Lung (tissue), 12 donors: ENCODE measurements around the gene HMGCS2. TPM values are rescaled to one million over a fixed set of nuclear protein-coding genes. Genes with fewer than 3 reads are reported as not detected.

ENCODE experiments used
- ATAC-seq: fragments of 200-7000 bp; cut with Tn5 transposase; one replicate; pipeline ENCODE4 v1.9.1; 2020; ENCODE audit warnings: moderate number of reproducible peaks; ENCODE audit not compliant: insufficient read depth, low FRiP score
- DNase-seq, 3 donors: peaks; one replicate each; pipeline ENCODE4 v3.0.0-alpha.2; 2013 to 2017
- H3K27ac ChIP-seq, 2 donors: one replicate each; pipeline ENCODE4 v1.5.1; 2013; ENCODE audit warnings: mild to moderate bottlenecking in 2 of 2, moderate library complexity in 2 of 2, control low read depth in 1 of 2, inconsistent platforms in 1 of 2, low read depth in 1 of 2, low read length in 1 of 2
- H3K27me3 ChIP-seq, 3 donors: one replicate each; pipeline ENCODE4 v1.5.1; 2013; ENCODE audit warnings: low read length in 2 of 3; ENCODE audit not compliant: control insufficient read depth in 3 of 3, insufficient read depth in 3 of 3
- H3K36me3 ChIP-seq, 4 donors: one replicate each; pipeline ENCODE4 v1.5.1; 2013; ENCODE audit warnings: low read length in 4 of 4, mild to moderate bottlenecking in 1 of 4, moderate library complexity in 1 of 4; ENCODE audit not compliant: control insufficient read depth in 4 of 4, insufficient read depth in 4 of 4
- H3K4me1 ChIP-seq, 5 donors: one replicate each; pipeline ENCODE4 v1.5.1; 2013; ENCODE audit warnings: low read length in 5 of 5, mild to moderate bottlenecking in 2 of 5, moderate library complexity in 1 of 5; ENCODE audit not compliant: control insufficient read depth in 5 of 5, insufficient read depth in 5 of 5
- H3K4me3 ChIP-seq: one replicate; pipeline ENCODE4 v1.5.1; 2013; ENCODE audit warnings: mild to moderate bottlenecking, control low read depth, moderate library complexity
- H3K9ac ChIP-seq, 2 donors: one replicate each; pipeline ENCODE4 v1.5.1; 2013; ENCODE audit warnings: low read length in 2 of 2, control low read depth in 1 of 2; ENCODE audit not compliant: insufficient read depth in 1 of 2
- H3K9me3 ChIP-seq, 4 donors: one replicate each; pipeline ENCODE4 v1.5.1; 2013; ENCODE audit warnings: low read length in 3 of 4, mild to moderate bottlenecking in 1 of 4, moderate library complexity in 1 of 4; ENCODE audit not compliant: control insufficient read depth in 4 of 4, insufficient read depth in 3 of 4
- WGBS, 2 donors: extraction: QIAGEN DNeasy Blood & Tissue Kit; methylation state at CpG; one replicate each; pipeline ENCODE4 v1.1.7; 2013; 5-methylcytosine and 5-hydroxymethylcytosine counted together
- polyA plus RNA-seq, 2 donors: library from polyadenylated mRNA; stranded (reverse); fragments of 200-250 nt; gene quantifications; one replicate each; pipeline ENCODE4 v1.2.1, GENCODE V29; 2013
- total RNA-seq, 2 donors: library from RNA; depleted of rRNA in 1 of 2; stranded (reverse); fragments of >200 nt in 1 of 2; gene quantifications; one replicate each; pipeline ENCODE4 v1.2.1, GENCODE V29; 2014 to 2021
- TF ChIP-seq, protein P1 (sequence below): IDR thresholded peaks from 2 replicates; pipeline ENCODE4 v1.5.1; 2012; ENCODE audit warnings: mild to moderate bottlenecking; ENCODE audit errors: control extremely low read depth, extremely low read depth
- donor health status: control.
- donor health status: control.
- donor health status: Bipolar disorder and iron deficiency.
- donor health status: healthy.
- donor health status: DM: yes; HTN: yes; CAD: no.

The HMGCS2 gene
- total and polyA plus RNA-seq, 4 donors: 0.28 to 4.2 (median 0.52) TPM; not detected in 1

DNA sequence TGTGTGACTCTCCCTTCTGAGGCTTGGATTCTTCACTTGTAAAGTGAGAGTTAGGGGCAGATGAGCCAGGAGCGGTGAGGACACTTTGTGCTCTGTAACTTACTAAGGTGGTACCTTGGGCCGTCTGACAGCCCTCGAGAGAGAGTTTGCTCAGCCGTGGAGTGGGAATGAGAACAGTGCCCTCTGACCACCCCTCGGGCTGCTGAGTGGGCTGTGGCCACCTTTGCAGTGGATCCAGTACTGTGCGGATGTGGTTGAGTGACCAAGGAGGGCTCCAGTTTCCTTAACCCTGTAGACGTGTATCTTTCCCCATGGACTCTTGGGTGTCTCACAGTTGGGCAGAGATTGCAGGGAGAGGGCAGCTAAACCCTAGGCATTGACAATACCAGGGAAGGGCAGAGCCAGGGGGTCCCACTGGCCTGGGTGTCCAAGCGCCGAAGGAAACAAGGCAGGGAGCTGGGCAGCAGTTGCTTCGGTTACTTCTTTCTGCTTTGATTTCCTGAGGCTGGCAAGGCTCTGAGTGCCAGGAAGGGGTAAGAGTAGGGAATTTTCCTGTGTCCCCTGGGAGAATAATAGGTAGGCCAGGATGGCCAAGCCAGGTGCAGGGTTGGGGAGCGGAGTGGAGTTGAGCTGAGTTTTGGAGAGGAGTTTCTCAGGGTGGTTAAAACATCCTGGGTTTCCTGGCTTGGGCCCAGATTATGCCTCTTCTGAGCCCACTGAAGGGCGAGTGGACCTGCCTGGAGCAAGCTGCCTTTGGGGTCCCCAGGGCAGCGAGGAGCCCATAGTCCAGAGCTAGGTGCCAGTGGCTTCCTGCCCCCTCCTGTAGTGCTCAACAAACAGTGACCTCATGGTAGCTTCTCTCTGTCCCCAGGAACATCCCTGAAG lies 27.6 kb downstream of the HMGCS2 start:
- Histone ChIP-seq H3K36me3 (peaks cover 0 to 17% (median 7%) of the 10 kb centered on the region in 4 donors), H3K4me3 (no peak overlapping the region), H3K27ac (no peak overlapping the region), H3K4me1 (peaks cover 0 to 8% (median 3%) of the 10 kb centered on the region in 5 donors), H3K9ac (no peak overlapping the region), H3K9me3 (no peaks in the 10 kb centered on the region), H3K27me3 (no peaks in the 10 kb centered on the region)
- WGBS, 2 donors: 90 to 95% methylated on average over 13 of the region's 13 CpGs
- DNase-seq (no peak), ATAC-seq (no peak)
- TF ChIP-seq, protein P1, sequence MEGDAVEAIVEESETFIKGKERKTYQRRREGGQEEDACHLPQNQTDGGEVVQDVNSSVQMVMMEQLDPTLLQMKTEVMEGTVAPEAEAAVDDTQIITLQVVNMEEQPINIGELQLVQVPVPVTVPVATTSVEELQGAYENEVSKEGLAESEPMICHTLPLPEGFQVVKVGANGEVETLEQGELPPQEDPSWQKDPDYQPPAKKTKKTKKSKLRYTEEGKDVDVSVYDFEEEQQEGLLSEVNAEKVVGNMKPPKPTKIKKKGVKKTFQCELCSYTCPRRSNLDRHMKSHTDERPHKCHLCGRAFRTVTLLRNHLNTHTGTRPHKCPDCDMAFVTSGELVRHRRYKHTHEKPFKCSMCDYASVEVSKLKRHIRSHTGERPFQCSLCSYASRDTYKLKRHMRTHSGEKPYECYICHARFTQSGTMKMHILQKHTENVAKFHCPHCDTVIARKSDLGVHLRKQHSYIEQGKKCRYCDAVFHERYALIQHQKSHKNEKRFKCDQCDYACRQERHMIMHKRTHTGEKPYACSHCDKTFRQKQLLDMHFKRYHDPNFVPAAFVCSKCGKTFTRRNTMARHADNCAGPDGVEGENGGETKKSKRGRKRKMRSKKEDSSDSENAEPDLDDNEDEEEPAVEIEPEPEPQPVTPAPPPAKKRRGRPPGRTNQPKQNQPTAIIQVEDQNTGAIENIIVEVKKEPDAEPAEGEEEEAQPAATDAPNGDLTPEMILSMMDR: no peak

DNA sequence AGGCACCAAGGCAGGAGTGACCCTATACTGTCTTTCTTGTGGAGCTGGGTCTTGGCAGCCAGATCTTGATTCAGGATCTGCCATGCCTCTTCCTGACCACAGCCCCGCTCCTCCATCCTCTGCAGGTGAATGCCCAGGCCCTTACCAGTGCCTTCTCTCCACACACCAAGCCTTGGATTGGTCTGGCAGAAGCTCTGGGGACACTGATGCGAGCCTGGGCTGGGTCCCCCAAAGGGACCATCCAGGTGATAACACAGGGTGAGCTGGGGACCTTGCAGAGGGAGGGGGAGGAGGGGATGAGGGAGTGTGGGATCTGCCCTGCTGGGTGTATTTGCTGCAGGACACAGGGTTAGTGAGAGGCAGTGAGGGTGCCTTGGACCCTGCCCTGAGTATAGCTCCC lies 28.4 kb downstream of the HMGCS2 start:
- Histone ChIP-seq H3K4me3 (no peak overlapping the region), H3K27ac (no peak overlapping the region), H3K9ac (no peak overlapping the region), H3K4me1 (peaks cover 0 to 8% (median 3%) of the 10 kb centered on the region in 5 donors), H3K27me3 (no peaks in the 10 kb centered on the region), H3K9me3 (no peaks in the 10 kb centered on the region), H3K36me3 (peaks cover 0 to 25% (median 9%) of the 10 kb centered on the region in 4 donors)
- TF ChIP-seq, protein P1: no peak
- DNase-seq (no peak), ATAC-seq (no peak)
- 86 to 97% methylated on average over 2 of the region's 2 CpGs for WGBS, 2 donors

GRCh38 chr1:119739150-119739549 lies 29.6 kb downstream of the HMGCS2 start:
- H3K36me3 ChIP-seq: peaks cover 0 to 26% (median 13%) of the 10 kb centered on the region in 4 donors
- no peak overlapping the region for H3K4me3 ChIP-seq
- ATAC-seq (no peak), DNase-seq (no peak)
- no peaks in the 10 kb centered on the region for H3K9me3 ChIP-seq
- H3K9ac ChIP-seq: no peak overlapping the region
- no peak overlapping the region for H3K27ac ChIP-seq
- H3K4me1 ChIP-seq: peaks cover 0 to 8% (median 3%) of the 10 kb centered on the region in 5 donors
- TF ChIP-seq, protein P1: no peak
- 75 to 92% methylated on average over 6 of the region's 6 CpGs for WGBS, 2 donors
- H3K27me3 ChIP-seq: no peaks in the 10 kb centered on the region
